Activated T-cell treated with anti-CD3 and anti-CD28 coated beads, Interleukin-2, amount 50 U/mL, for 72 hours (primary cell): ENCODE measurements around the gene EXOC4. TPM values are rescaled to one million over a fixed set of nuclear protein-coding genes. Genes with fewer than 3 reads are reported as not detected.
"Not testable (repeated sequence)": the region's sequence is repeated elsewhere in the genome, so short reads cannot be mapped to it uniquely, and the experiment has no call there.

ENCODE experiments used
- ATAC-seq, 2 donors: fragments of 150-1000 bp; cut with Tn5 transposase; replicated peaks in 1 of 2; 2 replicates each; pipeline ENCODE4 v1.10.0; 2021; ENCODE audit warnings: moderate library complexity in 2 of 2, mild to moderate bottlenecking in 1 of 2
- DNase-seq, 2 donors: peaks; one replicate each; pipeline ENCODE4 v3.0.0; 2021 to 2022; ENCODE audit warnings: mixed read lengths in 1 of 2
- H3K27ac Mint-ChIP-seq: one replicate; pipeline ENCODE4 v1.8.0; 2022; ENCODE audit warnings: mild to moderate bottlenecking, moderate library complexity, mixed read lengths
- H3K27me3 Mint-ChIP-seq: one replicate; pipeline ENCODE4 v1.8.0; 2022; ENCODE audit warnings: low read depth, mixed read lengths
- H3K36me3 Mint-ChIP-seq, 2 donors: one replicate each; pipeline ENCODE4 v1.8.0; 2022; ENCODE audit warnings: mixed read lengths in 2 of 2, mild to moderate bottlenecking in 1 of 2; ENCODE audit not compliant: insufficient read depth in 2 of 2
- H3K4me1 Mint-ChIP-seq: one replicate; pipeline ENCODE4 v1.8.0; 2022; ENCODE audit warnings: low read depth, mixed read lengths
- H3K4me3 Mint-ChIP-seq, 2 donors: one replicate each; pipeline ENCODE4 v1.8.0; 2022; ENCODE audit warnings: mild to moderate bottlenecking in 2 of 2, mixed read lengths in 2 of 2, moderate library complexity in 2 of 2
- H3K9me3 Mint-ChIP-seq, 2 donors: one replicate each; pipeline ENCODE4 v1.8.0; 2022; ENCODE audit warnings: mixed read lengths in 2 of 2
- total RNA-seq, 2 donors: library from RNA; stranded (reverse); gene quantifications; one replicate each; pipeline ENCODE4 v1.2.3, GENCODE V29; 2022

EXOC4 gene
- total RNA-seq, 2 donors from 2014 or later = 74.1 to 76.3 TPM

DNA sequence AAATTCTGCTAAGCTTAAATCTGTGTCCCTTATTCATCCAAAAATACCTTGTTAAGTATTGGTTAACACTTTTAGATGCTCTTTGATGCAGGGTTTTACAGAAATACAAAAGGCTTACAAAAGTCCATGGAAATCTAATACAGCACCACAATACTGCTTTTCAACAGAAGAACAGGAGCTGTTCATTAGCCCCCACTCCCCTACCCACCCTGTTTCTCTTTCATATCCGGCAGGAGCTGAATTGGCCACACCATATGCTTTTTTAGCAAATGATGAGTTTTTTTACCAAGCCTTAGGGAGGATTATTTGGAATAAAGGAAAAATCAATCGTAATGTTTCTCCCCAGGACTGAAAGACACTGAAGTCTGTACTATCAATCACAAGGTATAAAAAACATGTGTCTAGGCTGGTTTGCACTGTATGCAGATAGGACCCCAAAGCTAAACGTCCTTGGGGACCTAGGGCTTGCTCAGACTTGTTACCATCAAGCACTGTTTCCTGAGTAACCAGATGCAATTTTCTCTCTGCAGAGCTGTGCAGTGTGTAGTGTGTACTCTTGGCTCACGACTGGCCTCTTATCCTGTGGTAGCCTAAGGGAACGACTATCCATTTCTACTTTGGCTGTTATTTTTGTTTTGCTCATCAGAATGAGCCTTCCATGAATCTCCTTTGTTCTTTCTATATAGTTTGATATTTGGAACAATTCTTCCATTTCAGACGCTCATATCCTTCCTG, 731.0 kb downstream of the EXOC4 start:
- Mint-ChIP-seq H3K27ac (no peak overlapping the region), H3K4me3 (no peak overlapping the region), H3K36me3 (peaks cover 0 to 3% of the 10 kb centered on the region in 2 donors), H3K4me1 (no peaks in the 10 kb centered on the region), H3K9me3 (no peaks in the 10 kb centered on the region), H3K27me3 (no peaks in the 10 kb centered on the region)
- no peak for DNase-seq
- ATAC-seq = no peak

- Mint-ChIP-seq H3K4me1 (no peaks in the 10 kb centered on the region), H3K36me3 (no peaks in the 10 kb centered on the region), H3K9me3 (no peaks in the 10 kb centered on the region), H3K27ac (no peak overlapping the region), H3K27me3 (no peaks in the 10 kb centered on the region), H3K4me3 (no peak overlapping the region)
- no peak for ATAC-seq
- no peak for DNase-seq
Measured at GRCh38 chr7:133985300-133985699, 732.4 kb downstream of the EXOC4 start.

- DNase-seq (no peak), ATAC-seq (no peak)
- H3K4me1 Mint-ChIP-seq = no peaks in the 10 kb centered on the region
- no peak overlapping the region for H3K4me3 Mint-ChIP-seq
- H3K9me3 Mint-ChIP-seq = no peaks in the 10 kb centered on the region
- H3K36me3 Mint-ChIP-seq = no peaks in the 10 kb centered on the region
- H3K27ac Mint-ChIP-seq = no peak overlapping the region
- H3K27me3 Mint-ChIP-seq = no peaks in the 10 kb centered on the region
Measured at GRCh38 chr7:133987582-133987981, 734.7 kb downstream of the EXOC4 start.

- no peaks in the 10 kb centered on the region for H3K9me3 Mint-ChIP-seq
- peaks cover 0 to 3% of the 10 kb centered on the region in 2 donors for H3K36me3 Mint-ChIP-seq
- H3K27me3 Mint-ChIP-seq = no peaks in the 10 kb centered on the region
- H3K27ac Mint-ChIP-seq = no peak overlapping the region
- H3K4me1 Mint-ChIP-seq = no peaks in the 10 kb centered on the region
- no peak overlapping the region for H3K4me3 Mint-ChIP-seq
- no peak for DNase-seq
- ATAC-seq = no peak
Measured at GRCh38 chr7:133993547-133993946, 740.7 kb downstream of the EXOC4 start.

- ATAC-seq, H3K27ac Mint-ChIP-seq, H3K27me3 Mint-ChIP-seq, H3K4me3 Mint-ChIP-seq, DNase-seq, H3K36me3 Mint-ChIP-seq, H3K9me3 Mint-ChIP-seq, H3K4me1 Mint-ChIP-seq: not testable (repeated sequence)
Measured at GRCh38 chr7:133994100-133994499, 741.2 kb downstream of the EXOC4 start.

GRCh38 chr7:133997463-133997862, 744.6 kb downstream of the EXOC4 start:
- peaks cover 0 to 8% of the 10 kb centered on the region in 2 donors for H3K36me3 Mint-ChIP-seq
- H3K4me1 Mint-ChIP-seq = no peaks in the 10 kb centered on the region
- H3K4me3 Mint-ChIP-seq = no peak overlapping the region
- no peaks in the 10 kb centered on the region for H3K27me3 Mint-ChIP-seq
- H3K27ac Mint-ChIP-seq = no peak overlapping the region
- DNase-seq (no peak), ATAC-seq (no peak)
- no peaks in the 10 kb centered on the region for H3K9me3 Mint-ChIP-seq

DNA sequence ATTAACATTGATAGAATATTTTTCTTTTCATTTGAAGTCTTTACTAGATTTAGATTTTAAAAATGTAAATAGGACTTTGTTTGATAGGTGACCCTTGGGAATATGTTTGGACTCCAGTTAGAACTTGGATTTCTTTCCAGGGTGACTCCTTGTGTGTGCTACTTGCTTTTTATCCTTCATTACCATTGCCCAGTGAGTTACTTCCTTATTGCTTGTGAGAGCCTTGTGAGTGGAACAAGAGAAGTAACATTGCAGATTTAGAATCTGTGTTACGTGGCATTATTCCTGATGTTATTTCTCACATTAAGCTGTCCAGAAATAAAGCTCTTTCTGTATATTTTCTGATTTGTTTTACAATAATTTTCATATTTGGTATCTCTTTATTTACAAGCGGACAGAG, 746.3 kb downstream of the EXOC4 start:
- Mint-ChIP-seq H3K27me3 (no peaks in the 10 kb centered on the region), H3K27ac (no peak overlapping the region), H3K4me1 (no peaks in the 10 kb centered on the region), H3K9me3 (no peaks in the 10 kb centered on the region), H3K36me3 (peaks cover 0 to 8% of the 10 kb centered on the region in 2 donors), H3K4me3 (no peak overlapping the region)
- no peak for DNase-seq
- no peak for ATAC-seq

- no peak overlapping the region for H3K4me3 Mint-ChIP-seq
Measured at GRCh38 chr7:134004829-134005505, 752.1 kb downstream of the EXOC4 start.

DNA sequence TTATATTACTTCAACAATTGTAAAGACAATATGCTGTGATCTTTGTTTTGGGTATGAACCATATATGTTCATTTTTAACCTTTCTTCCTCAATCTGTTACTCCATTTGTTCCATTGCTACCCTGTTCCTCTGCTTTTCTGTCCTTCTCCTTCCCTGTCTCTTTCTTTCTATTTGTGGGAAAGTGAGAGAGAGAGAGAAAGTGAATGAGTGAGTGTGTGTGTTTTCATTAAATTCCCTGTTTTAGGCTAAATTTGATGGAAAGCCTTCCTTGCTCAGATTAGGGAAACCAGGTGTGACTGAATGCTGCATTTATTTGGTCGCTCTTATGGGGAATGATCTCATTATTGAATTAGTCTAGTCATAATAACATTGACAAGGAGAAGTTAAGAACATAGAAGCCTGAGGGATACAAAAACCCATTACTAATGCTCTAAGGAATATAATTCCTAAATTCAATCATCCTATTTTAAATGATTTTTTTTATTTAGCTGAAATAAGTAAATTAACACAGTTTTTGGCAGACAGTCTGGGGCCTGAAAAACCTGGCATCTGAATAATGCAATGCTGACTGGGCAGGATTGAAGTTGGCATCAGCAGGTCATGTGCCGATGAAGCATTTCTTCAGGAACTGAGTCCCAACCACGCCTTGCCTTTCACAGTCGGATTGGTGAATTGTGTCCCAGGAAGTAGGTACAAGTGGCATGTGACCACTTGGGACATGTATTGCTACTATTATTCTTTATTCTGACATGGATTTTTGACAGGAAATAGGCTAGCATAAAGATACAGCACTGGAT, 756.6 kb downstream of the EXOC4 start:
- Mint-ChIP-seq H3K4me3 (no peak overlapping the region), H3K36me3 (peaks cover 8% of the 10 kb centered on the region in 2 donors), H3K27me3 (no peaks in the 10 kb centered on the region), H3K27ac (no peak overlapping the region), H3K9me3 (no peaks in the 10 kb centered on the region), H3K4me1 (no peaks in the 10 kb centered on the region)
- no peak for ATAC-seq
- no peak for DNase-seq

More at GRCh38 chr7:134004829-134005505, 752.1 kb downstream of the EXOC4 start:
- no peak overlapping the region for H3K27ac Mint-ChIP-seq
- H3K36me3 Mint-ChIP-seq = peaks cover 8 to 10% of the 10 kb centered on the region in 2 donors
- ATAC-seq = no peak
- no peaks in the 10 kb centered on the region for H3K27me3 Mint-ChIP-seq
- no peaks in the 10 kb centered on the region for H3K4me1 Mint-ChIP-seq
- DNase-seq = no peak
- H3K9me3 Mint-ChIP-seq = no peaks in the 10 kb centered on the region

- peaks cover 3 to 4% of the 10 kb centered on the region in 2 donors for H3K36me3 Mint-ChIP-seq
- no peak overlapping the region for H3K27ac Mint-ChIP-seq
- no peaks in the 10 kb centered on the region for H3K9me3 Mint-ChIP-seq
- no peaks in the 10 kb centered on the region for H3K27me3 Mint-ChIP-seq
- H3K4me3 Mint-ChIP-seq = no peak overlapping the region
- H3K4me1 Mint-ChIP-seq = no peaks in the 10 kb centered on the region
- DNase-seq (no peak), ATAC-seq (no peak)
Measured at GRCh38 chr7:134013249-134013648, 760.4 kb downstream of the EXOC4 start.

- Mint-ChIP-seq H3K9me3 (no peaks in the 10 kb centered on the region), H3K27ac (no peak overlapping the region), H3K4me3 (no peak overlapping the region), H3K4me1 (no peaks in the 10 kb centered on the region), H3K36me3 (no peaks in the 10 kb centered on the region), H3K27me3 (no peaks in the 10 kb centered on the region)
- DNase-seq = no peak
- no peak for ATAC-seq
Measured at GRCh38 chr7:134014935-134015334, 762.1 kb downstream of the EXOC4 start.

- Mint-ChIP-seq H3K27me3 (no peaks in the 10 kb centered on the region), H3K27ac (no peak overlapping the region), H3K36me3 (no peaks in the 10 kb centered on the region), H3K9me3 (no peaks in the 10 kb centered on the region), H3K4me1 (no peaks in the 10 kb centered on the region), H3K4me3 (no peak overlapping the region)
- ATAC-seq (no peak), DNase-seq (no peak)
Measured at GRCh38 chr7:134016223-134016941, 763.5 kb downstream of the EXOC4 start.

DNA sequence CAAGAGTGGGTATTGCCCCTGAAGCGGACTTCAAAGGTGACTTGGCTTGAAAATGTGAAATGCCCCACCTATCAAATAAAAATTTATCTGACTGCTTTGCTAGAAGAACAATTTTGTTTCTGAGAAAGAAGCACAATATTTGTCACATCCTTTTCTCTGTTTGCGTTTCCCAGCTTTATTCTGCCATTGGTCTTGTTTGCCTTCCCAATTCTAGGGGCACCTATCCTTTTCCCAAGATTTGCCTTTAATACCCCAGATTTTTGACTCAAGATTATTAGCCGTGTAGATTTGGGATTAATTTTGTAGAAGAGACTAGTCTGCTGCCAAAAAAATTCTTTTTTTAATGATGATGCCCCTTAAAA, 764.0 kb downstream of the EXOC4 start:
- DNase-seq (no peak), ATAC-seq (no peak)
- H3K27me3 Mint-ChIP-seq = no peaks in the 10 kb centered on the region
- no peaks in the 10 kb centered on the region for H3K4me1 Mint-ChIP-seq
- H3K9me3 Mint-ChIP-seq = no peaks in the 10 kb centered on the region
- no peaks in the 10 kb centered on the region for H3K36me3 Mint-ChIP-seq
- H3K27ac Mint-ChIP-seq = no peak overlapping the region
- H3K4me3 Mint-ChIP-seq = no peak overlapping the region
